ENCODE measurements around the gene MAP3K1. TPM values are rescaled to one million over a fixed set of nuclear protein-coding genes. Genes with fewer than 3 reads are reported as not detected.

MAP3K1 gene
- total and polyA plus RNA-seq, 9 of the 15 experiments (the other 6 are each of a cell fraction or from before 2014, with no cell fraction given): 3.9 to 13.9 (median 7.5) TPM

DNA sequence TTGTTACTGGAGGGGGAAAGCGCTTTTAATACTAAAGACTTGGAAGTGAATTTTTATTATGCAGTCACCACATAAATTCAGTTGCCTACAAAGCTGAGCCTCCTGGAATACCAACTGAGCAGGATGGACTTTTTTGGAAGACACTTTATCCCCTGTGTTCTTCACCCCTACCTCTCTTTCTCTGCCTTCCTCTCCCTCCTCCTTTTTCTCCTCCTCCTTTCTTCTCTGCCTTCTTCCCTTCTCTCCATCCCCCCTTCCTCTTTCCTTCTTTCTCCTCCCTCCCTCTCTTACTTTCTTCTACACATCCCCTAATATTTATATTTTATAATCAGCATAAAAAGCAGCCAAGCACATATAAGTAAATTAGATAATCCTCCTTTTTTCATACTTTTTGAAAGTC lies 39.6 kb downstream of the MAP3K1 start (continued):
- TF ChIP-seq CREM (IDR thresholded peaks at IDR 0.05; ENCODE audit: low read depth) (no peak), ILF3 (IDR thresholded peaks at IDR 0.05; ENCODE audit: borderline replicate concordance) (no peak), TBL1XR1 (IDR thresholded peaks at IDR 0.05; ENCODE audit: low read length in 2 of 2) (no peak), NCOA2 (IDR thresholded peaks at IDR 0.05; ENCODE audit: partially characterized antibody in 2 of 2) (no peak), EGR1 (conservative IDR thresholded peaks at IDR 0.05) (no peak)
- TF ChIP-seq, protein P1, sequence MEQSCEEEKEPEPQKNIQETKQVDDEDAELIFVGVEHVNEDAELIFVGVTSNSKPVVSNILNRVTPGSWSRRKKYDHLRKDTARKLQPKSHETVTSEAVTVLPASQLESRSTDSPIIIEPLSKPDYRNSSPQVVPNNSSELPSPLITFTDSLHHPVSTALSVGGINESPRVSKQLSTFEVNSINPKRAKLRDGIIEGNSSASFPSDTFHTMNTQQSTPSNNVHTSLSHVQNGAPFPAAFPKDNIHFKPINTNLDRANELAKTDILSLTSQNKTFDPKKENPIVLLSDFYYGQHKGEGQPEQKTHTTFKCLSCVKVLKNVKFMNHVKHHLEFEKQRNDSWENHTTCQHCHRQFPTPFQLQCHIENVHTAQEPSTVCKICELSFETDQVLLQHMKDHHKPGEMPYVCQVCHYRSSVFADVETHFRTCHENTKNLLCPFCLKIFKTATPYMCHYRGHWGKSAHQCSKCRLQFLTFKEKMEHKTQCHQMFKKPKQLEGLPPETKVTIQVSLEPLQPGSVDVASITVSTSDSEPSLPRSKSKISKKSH (CRISPR knock-in tag; IDR thresholded peaks at IDR 0.05): no peak

DNA sequence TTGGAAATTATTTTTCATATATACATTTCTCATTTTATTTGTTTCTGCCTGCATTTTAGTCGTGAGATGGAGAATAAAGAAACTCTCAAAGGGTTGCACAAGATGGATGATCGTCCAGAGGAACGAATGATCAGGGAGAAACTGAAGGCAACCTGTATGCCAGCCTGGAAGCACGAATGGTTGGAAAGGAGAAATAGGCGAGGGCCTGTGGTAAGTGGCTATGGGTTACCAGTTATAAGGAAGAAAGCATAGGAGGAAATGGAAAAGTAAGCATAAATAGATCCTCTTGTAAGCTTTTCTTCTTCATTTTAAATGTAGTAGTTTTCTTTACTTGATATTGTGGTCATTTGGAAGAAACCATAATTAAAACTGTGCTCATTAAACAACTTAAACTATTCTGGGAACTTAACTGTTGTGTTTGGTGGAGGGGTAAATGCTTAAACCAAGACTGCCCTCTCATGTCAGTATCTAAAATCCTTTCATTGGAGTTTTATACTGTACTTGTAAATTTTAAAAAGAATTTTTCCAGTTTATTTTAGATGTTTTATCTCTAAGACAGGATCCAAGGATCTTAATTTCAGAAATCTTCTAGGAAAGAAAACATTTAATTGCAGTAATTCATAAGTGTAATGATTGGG lies 41.3 kb downstream of the MAP3K1 start:
- BruUV-seq (replicated peaks): no TSS peak
- Histone ChIP-seq H4K20me1 (replicated peaks; ENCODE audit: control insufficient read depth, insufficient read depth, low read length) (no peaks in the 10 kb centered on the region; the same call in 1 of the 2 replicates), H3K4me3 (no peak overlapping the region), H3K9me1 (ENCODE audit: control insufficient read depth, insufficient read depth, low read length) (no peaks in the 10 kb centered on the region), H3K9ac (ENCODE audit: insufficient read depth in 1 of 2, low read depth in 2 of 2, low read length in 2 of 2) (no peak overlapping the region), H3K27ac (ENCODE audit: extremely low read depth, low read depth, low read length) (no peak overlapping the region), H3K4me2 (ENCODE audit: insufficient read depth, low read length) (no peak overlapping the region), H3K79me2 (ENCODE audit: control insufficient read depth, insufficient read depth, low read length) (peaks cover under 1% of the 10 kb centered on the region; the same call in 1 of the 3 replicates), H3K9me3 (replicated peaks; ENCODE audit: control insufficient read depth, insufficient read depth, low read depth, low read length) (no peaks in the 10 kb centered on the region), H3K27me3 (ENCODE audit: control insufficient read depth in 2 of 2, insufficient read depth in 2 of 2, low read length in 2 of 2) (no peaks in the 10 kb centered on the region), H3K36me3 (ENCODE audit: control insufficient read depth, insufficient read depth, low read length) (peaks cover 14% of the 10 kb centered on the region; the same call in 1 of the 3 replicates), H2AFZ (ENCODE audit: low read depth, low read length) (no peak overlapping the region), H3K4me1 (replicated peaks in 1 of 2; ENCODE audit: control insufficient read depth in 2 of 2, insufficient read depth in 2 of 2, low read length in 2 of 2) (no peaks in the 10 kb centered on the region)
- FAIRE-seq (no peak), DNase-seq (ENCODE audit: extremely low read depth in 1 of 4, low spot score in 3 of 4) (no peak), ATAC-seq (no peak)
- in situ Hi-C loops (cut with MboI) (no loop called here), intact Hi-C loops (cut with micrococcal nuclease) (no loop called here)
- WGBS (ENCODE audit: insufficient coverage, low coverage, missing lambda C conversion rate): 75% methylated on average over 5 of the region's 5 CpGs
- POLR2A ChIA-PET: interaction anchor here (1.3 kb wide), 1 partner anchor 9 kb away, joined by 5 read pairs; no protein-coding TSS in a partner anchor
- CTCF ChIA-PET (ENCODE audit: low intra/inter-chr PET ratio): interaction anchor here (0.6 to 1.1 kb wide), 2 partner anchors 418 to 586 kb away, joined by 3 read pairs; no protein-coding TSS in a partner anchor
- TF ChIP-seq ZBTB7A (IDR thresholded peaks at IDR 0.05; ENCODE audit: borderline replicate concordance, control insufficient read depth, low read depth, low read length) (no peak), ZNF143 (CRISPR knock-in tag; IDR thresholded peaks at IDR 0.05) (no peak), SMAD3 (CRISPR knock-in tag; conservative IDR thresholded peaks at IDR 0.05) (no peak)
- TF ChIP-seq, protein P2, sequence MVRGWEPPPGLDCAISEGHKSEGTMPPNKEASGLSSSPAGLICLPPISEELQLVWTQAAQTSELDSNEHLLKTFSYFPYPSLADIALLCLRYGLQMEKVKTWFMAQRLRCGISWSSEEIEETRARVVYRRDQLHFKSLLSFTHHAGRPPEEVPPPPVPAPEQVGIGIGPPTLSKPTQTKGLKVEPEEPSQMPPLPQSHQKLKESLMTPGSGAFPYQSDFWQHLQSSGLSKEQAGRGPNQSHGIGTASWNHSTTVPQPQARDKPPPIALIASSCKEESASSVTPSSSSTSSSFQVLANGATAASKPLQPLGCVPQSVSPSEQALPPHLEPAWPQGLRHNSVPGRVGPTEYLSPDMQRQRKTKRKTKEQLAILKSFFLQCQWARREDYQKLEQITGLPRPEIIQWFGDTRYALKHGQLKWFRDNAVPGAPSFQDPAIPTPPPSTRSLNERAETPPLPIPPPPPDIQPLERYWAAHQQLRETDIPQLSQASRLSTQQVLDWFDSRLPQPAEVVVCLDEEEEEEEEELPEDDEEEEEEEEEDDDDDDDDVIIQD (CRISPR knock-in tag; IDR thresholded peaks at IDR 0.05): no peak
- TF ChIP-seq, protein P3, sequence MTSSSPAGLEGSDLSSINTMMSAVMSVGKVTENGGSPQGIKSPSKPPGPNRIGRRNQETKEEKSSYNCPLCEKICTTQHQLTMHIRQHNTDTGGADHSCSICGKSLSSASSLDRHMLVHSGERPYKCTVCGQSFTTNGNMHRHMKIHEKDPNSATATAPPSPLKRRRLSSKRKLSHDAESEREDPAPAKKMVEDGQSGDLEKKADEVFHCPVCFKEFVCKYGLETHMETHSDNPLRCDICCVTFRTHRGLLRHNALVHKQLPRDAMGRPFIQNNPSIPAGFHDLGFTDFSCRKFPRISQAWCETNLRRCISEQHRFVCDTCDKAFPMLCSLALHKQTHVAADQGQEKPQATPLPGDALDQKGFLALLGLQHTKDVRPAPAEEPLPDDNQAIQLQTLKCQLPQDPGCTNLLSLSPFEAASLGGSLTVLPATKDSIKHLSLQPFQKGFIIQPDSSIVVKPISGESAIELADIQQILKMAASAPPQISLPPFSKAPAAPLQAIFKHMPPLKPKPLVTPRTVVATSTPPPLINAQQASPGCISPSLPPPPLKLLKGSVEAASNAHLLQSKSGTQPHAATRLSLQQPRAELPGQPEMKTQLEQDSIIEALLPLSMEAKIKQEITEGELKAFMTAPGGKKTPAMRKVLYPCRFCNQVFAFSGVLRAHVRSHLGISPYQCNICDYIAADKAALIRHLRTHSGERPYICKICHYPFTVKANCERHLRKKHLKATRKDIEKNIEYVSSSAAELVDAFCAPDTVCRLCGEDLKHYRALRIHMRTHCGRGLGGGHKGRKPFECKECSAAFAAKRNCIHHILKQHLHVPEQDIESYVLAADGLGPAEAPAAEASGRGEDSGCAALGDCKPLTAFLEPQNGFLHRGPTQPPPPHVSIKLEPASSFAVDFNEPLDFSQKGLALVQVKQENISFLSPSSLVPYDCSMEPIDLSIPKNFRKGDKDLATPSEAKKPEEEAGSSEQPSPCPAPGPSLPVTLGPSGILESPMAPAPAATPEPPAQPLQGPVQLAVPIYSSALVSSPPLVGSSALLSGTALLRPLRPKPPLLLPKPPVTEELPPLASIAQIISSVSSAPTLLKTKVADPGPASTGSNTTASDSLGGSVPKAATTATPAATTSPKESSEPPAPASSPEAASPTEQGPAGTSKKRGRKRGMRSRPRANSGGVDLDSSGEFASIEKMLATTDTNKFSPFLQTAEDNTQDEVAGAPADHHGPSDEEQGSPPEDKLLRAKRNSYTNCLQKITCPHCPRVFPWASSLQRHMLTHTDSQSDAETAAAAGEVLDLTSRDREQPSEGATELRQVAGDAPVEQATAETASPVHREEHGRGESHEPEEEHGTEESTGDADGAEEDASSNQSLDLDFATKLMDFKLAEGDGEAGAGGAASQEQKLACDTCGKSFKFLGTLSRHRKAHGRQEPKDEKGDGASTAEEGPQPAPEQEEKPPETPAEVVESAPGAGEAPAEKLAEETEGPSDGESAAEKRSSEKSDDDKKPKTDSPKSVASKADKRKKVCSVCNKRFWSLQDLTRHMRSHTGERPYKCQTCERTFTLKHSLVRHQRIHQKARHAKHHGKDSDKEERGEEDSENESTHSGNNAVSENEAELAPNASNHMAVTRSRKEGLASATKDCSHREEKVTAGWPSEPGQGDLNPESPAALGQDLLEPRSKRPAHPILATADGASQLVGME (CRISPR knock-in tag; IDR thresholded peaks at IDR 0.05): no peak
